HepG2 (cell line): ENCODE results near the gene EIF4E1B. TPM values are rescaled to one million over a fixed set of nuclear protein-coding genes. Genes with fewer than 3 reads are reported as not detected.

Experiments used
- ATAC-seq: fragments of 200-7000 bp; cut with Tn5 transposase; 3 replicates; pipeline ENCODE4 v1.9.1; 2020; ENCODE audit warnings: mild to moderate bottlenecking, moderate library complexity
- BruUV-seq: library from RNA; stranded (reverse); fragments of 400-500 nt; replicated peaks from 2 replicates; lab custom pipeline; 2021; lab: Mats Ljungman, UMichigan
- CTCF ChIA-PET: fragments of 300-600 bp; formaldehyde crosslinking; extraction: SDS; loops from one replicate; lab custom pipeline; 2021; ENCODE audit warnings: low total read pairs, inconsistent platforms, low intra/inter-chr PET ratio; lab: Yijun Ruan, JAX
- POLR2A ChIA-PET: fragments of 350-600 bp; sonication (Branson Sonifier 250); formaldehyde crosslinking; loops from one replicate; lab custom pipeline; 2020; ENCODE audit warnings: antibody characterized with exemption, inconsistent platforms; lab: Yijun Ruan, JAX
- DNase-seq: peaks from one replicate; pipeline ENCODE4 v3.0.0-alpha.2; 2015; ENCODE audit warnings: low spot score
- FAIRE-seq: peaks from 3 replicates; lab custom pipeline; 2011; peaks lifted over from hg19 to GRCh38; lab: Jason Lieb, UNC
- H2AFZ ChIP-seq: one replicate; pipeline ENCODE4 v1.6.1; 2011; ENCODE audit warnings: low read length, inconsistent platforms
- H3K27ac ChIP-seq: fragments of 300-600 bp; 3 replicates; pipeline ENCODE4 v1.8.0; 2011; ENCODE audit warnings: mixed run types, mild to moderate bottlenecking, mixed read lengths, low read length, inconsistent platforms; ENCODE audit not compliant: insufficient read depth; ENCODE audit errors: extremely low read length
- H3K27me3 ChIP-seq, 2 experiments: fragments of 200-600 bp in 1 of 2; 2 replicates in 1 of 2; 3 replicates in 1 of 2; pipeline versions ENCODE4 v1.6.0 to v1.8.0; 2011; ENCODE audit warnings: low read length in 2 of 2, mild to moderate bottlenecking in 2 of 2, moderate library complexity in 2 of 2, inconsistent platforms in 1 of 2; ENCODE audit not compliant: insufficient read depth in 2 of 2, control insufficient read depth in 1 of 2
- H3K36me3 ChIP-seq, 2 experiments: fragments of 200-600 bp in 1 of 2; replicated peaks in 1 of 2; 2 replicates in 1 of 2; 3 replicates in 1 of 2; pipeline versions ENCODE4 v1.5.1 to v1.8.0; 2011; ENCODE audit warnings: low read length in 2 of 2, inconsistent platforms in 1 of 2; ENCODE audit not compliant: insufficient read depth in 2 of 2, control insufficient read depth in 1 of 2
- H3K4me1 ChIP-seq: 2 replicates; pipeline ENCODE4 v1.5.1; 2012; ENCODE audit warnings: low read length, inconsistent platforms; ENCODE audit not compliant: insufficient read depth
- H3K4me2 ChIP-seq: 2 replicates; pipeline ENCODE4 v1.6.0; 2011; ENCODE audit warnings: low read depth, low read length, inconsistent platforms
- H3K4me3 ChIP-seq, 3 experiments: fragments of 200-600 bp in 1 of 3; sonication (generic), shearing (Covaris generic) in 1 of 3; replicated peaks in 1 of 3; 2 replicates each; pipeline ENCODE4 v1.5.1; 2011 to 2016; ENCODE audit warnings: low read length in 3 of 3, inconsistent platforms in 2 of 3, low read depth in 2 of 3, mild to moderate bottlenecking in 2 of 3, control low read depth in 1 of 3, mixed read lengths in 1 of 3; ENCODE audit not compliant: insufficient read depth in 1 of 3
- H3K79me2 ChIP-seq: one replicate; pipeline ENCODE4 v1.6.1; 2011; ENCODE audit warnings: low read length, inconsistent platforms; ENCODE audit not compliant: insufficient read depth
- H3K9ac ChIP-seq: 2 replicates; pipeline ENCODE4 v1.6.0; 2011; ENCODE audit warnings: mild to moderate bottlenecking, low read depth, low read length, inconsistent platforms; ENCODE audit not compliant: insufficient read depth
- H3K9me3 ChIP-seq: 2 replicates; pipeline ENCODE4 v1.5.1; 2012; ENCODE audit warnings: mild to moderate bottlenecking, low read length
- H4K20me1 ChIP-seq: 2 replicates; pipeline ENCODE4 v1.6.0; 2011; ENCODE audit warnings: inconsistent platforms, mild to moderate bottlenecking, low read length, moderate library complexity; ENCODE audit not compliant: insufficient read depth
- ATF7 ChIP-seq, 2 experiments: fragments of 450-650 bp in 1 of 2; sonication (generic) in 1 of 2; formaldehyde crosslinking in 1 of 2; IDR thresholded peaks; 2 replicates each; pipeline versions ENCODE4 v1.4.0 to v1.6.1; 2016 to 2020; ENCODE audit warnings: antibody characterized with exemption in 1 of 2, mild to moderate bottlenecking in 1 of 2, missing genetic modification reagents in 1 of 2
- NFKBIZ ChIP-seq: IDR thresholded peaks from 2 replicates; pipeline ENCODE4 v1.6.1; 2018; ENCODE audit warnings: missing genetic modification reagents, missing compliant biosample characterization
- SALL2 ChIP-seq: sonication (generic); formaldehyde crosslinking; IDR thresholded peaks from 2 replicates; pipeline ENCODE4 v1.8.1; 2023; ENCODE audit warnings: mild to moderate bottlenecking, missing genetic modification reagents, inconsistent platforms
- ZNF350 ChIP-seq: sonication (generic); formaldehyde crosslinking; IDR thresholded peaks from 2 replicates; pipeline ENCODE4 v1.4.0; 2020; ENCODE audit warnings: mild to moderate bottlenecking, low read depth, missing genetic modification reagents, borderline replicate concordance
- ZNF484 ChIP-seq: sonication (generic); formaldehyde crosslinking; IDR thresholded peaks from 2 replicates; pipeline ENCODE4 v1.5.1; 2020; ENCODE audit warnings: mild to moderate bottlenecking, low read depth, missing genetic modification reagents, borderline replicate concordance
- ZNF496 ChIP-seq: sonication (generic); formaldehyde crosslinking; IDR thresholded peaks from 2 replicates; pipeline ENCODE4 v1.8.1; 2023; ENCODE audit warnings: mild to moderate bottlenecking, moderate library complexity, missing genetic modification reagents; ENCODE audit not compliant: insufficient replicate concordance
- ZNF644 ChIP-seq: IDR thresholded peaks from 2 replicates; pipeline ENCODE4 v1.6.1; 2016; ENCODE audit warnings: low read depth
- WGBS: methylation state at CpG from one replicate; pipeline ENCODE4 v1.1.6; 2017; ENCODE audit warnings: low lambda C conversion rate; 5-methylcytosine and 5-hydroxymethylcytosine counted together
- in situ Hi-C: cut with HindIII; loops from 2 replicates; pipeline ENCODE4 v1.10.0; 2017; ENCODE audit warnings: low pct_unique_long_range_greater_than_20kb; ENCODE audit not compliant: extremely low pct_ligation_motif_present
- intact Hi-C: fragments of 100-400 bp; cut with micrococcal nuclease; formaldehyde crosslinking; loops from one replicate; pipeline ENCODE4 v1.10.0; 2022; ENCODE audit not compliant: unreplicated experiment
- polyA plus RNA-seq, 8 experiments: library from polyadenylated mRNA; depleted of rRNA in 3 of 8; stranded (reverse) in 7 of 8; unstranded in 1 of 8; fragments of >200 nt; fragmentation: Illumina TruSeq in 4 of 8; extraction: Trizol in 4 of 8; gene quantifications; 2 replicates each; pipeline versions ENCODE4 v1.2.1 to v1.2.3, GENCODE V29; 2011 to 2016; ENCODE audit warnings: low read depth in 4 of 8, missing spikeins in 1 of 8, mixed read lengths in 1 of 8; ENCODE audit not compliant: insufficient read depth in 1 of 8
- total RNA-seq, 5 experiments: library from RNA; depleted of rRNA; stranded (reverse); fragments of >200 nt; fragmentation: Illumina TruSeq; extraction: Trizol; gene quantifications; 2 replicates each; pipeline ENCODE4 v1.2.3, GENCODE V29; 2016; ENCODE audit warnings: low read depth in 1 of 5
- TF ChIP-seq, protein P1 (sequence below): sonication (generic); formaldehyde crosslinking; IDR thresholded peaks from 2 replicates; pipeline ENCODE4 v1.8.0; 2022; ENCODE audit warnings: mild to moderate bottlenecking, missing genetic modification reagents; ENCODE audit not compliant: insufficient replicate concordance
- TF ChIP-seq, protein P2 (sequence below): sonication (generic); formaldehyde crosslinking; IDR thresholded peaks from 2 replicates; pipeline ENCODE4 v1.4.0; 2020; ENCODE audit warnings: missing genetic modification reagents, borderline replicate concordance

EIF4E1B gene
- total and polyA plus RNA-seq, 2 of the 13 experiments (the other 11 are each of a cell fraction or from before 2014, with no cell fraction given): not detected

DNA sequence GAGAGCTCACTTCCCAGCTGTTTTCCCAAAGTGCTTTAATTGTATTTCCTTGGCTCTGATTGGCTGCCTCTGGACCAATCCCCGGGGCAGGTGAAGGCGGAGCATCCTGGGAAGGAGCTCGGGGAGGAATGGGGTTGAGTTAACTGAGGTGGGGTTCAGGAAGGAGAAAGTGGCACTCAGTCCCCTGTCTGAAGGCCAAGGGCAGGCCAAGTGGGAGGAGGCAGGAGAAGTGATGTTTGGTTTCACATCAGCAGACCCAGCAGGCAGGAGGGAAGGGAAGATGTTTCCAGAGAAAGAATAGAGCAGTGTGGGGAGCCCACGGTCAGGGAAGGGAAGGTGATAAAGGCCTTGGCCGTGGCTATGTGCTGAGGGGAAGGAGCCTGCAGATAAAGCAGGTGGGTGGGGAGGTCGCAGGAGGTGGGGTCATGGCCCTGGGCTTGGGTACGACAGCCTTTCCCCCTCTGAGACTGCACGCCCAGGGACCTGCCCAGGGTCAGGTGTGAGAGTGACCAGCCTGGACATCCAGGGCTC lies 19.9 kb downstream of the EIF4E1B start (continued):
- TF ChIP-seq, protein P1, sequence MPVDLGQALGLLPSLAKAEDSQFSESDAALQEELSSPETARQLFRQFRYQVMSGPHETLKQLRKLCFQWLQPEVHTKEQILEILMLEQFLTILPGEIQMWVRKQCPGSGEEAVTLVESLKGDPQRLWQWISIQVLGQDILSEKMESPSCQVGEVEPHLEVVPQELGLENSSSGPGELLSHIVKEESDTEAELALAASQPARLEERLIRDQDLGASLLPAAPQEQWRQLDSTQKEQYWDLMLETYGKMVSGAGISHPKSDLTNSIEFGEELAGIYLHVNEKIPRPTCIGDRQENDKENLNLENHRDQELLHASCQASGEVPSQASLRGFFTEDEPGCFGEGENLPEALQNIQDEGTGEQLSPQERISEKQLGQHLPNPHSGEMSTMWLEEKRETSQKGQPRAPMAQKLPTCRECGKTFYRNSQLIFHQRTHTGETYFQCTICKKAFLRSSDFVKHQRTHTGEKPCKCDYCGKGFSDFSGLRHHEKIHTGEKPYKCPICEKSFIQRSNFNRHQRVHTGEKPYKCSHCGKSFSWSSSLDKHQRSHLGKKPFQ (CRISPR knock-in tag): no peak
- no peak for TF ChIP-seq ZNF644 (CRISPR knock-in tag)

DNA sequence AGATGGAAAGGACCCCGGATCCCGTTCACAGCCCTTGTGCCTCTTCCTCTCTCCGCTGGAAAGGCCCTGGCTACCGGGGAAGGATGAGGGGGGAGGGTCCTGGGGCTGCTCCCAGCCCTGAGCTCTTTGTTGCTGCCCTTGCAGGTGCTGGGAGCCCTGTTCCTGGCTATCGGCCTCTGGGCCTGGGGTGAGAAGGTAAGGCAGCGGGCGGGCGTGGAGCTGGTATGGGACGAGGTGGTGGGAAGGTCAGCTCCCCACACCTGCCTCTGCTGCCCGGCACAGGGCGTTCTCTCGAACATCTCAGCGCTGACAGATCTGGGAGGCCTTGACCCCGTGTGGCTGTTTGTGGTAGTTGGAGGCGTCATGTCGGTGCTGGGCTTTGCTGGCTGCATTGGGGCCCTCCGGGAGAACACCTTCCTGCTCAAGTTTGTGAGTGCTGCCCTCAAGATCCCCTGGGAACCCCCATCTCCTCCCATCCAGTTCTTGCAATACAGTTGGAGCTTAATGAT lies 21.1 kb downstream of the EIF4E1B start:
- CTCF ChIA-PET: no interaction called here
- Histone ChIP-seq H3K9ac (no peak overlapping the region), H3K4me3 (no peak overlapping the region), H4K20me1 (no peaks in the 10 kb centered on the region), H3K36me3 (no peaks in the 10 kb centered on the region; a peak in 1 of 5 replicates), H3K27me3 (no peaks in the 10 kb centered on the region), H3K4me1 (peaks cover 14% of the 10 kb centered on the region), H3K4me2 (no peak overlapping the region), H3K9me3 (no peaks in the 10 kb centered on the region), H3K27ac (no peak overlapping the region), H2AFZ (no peak overlapping the region), H3K79me2 (no peaks in the 10 kb centered on the region)
- no peak for TF ChIP-seq ZNF496 (CRISPR knock-in tag)
- no peak for TF ChIP-seq ZNF350
- TF ChIP-seq NFKBIZ (CRISPR knock-in tag): no peak
- TF ChIP-seq ATF7 (IDR thresholded peaks at IDR 0.05): no peak
- TF ChIP-seq ATF7 (CRISPR knock-in tag; IDR thresholded peaks at IDR 0.05): no peak
- no peak for TF ChIP-seq SALL2
- no peak for TF ChIP-seq ZNF484 (CRISPR knock-in tag)
- TF ChIP-seq, protein P2, sequence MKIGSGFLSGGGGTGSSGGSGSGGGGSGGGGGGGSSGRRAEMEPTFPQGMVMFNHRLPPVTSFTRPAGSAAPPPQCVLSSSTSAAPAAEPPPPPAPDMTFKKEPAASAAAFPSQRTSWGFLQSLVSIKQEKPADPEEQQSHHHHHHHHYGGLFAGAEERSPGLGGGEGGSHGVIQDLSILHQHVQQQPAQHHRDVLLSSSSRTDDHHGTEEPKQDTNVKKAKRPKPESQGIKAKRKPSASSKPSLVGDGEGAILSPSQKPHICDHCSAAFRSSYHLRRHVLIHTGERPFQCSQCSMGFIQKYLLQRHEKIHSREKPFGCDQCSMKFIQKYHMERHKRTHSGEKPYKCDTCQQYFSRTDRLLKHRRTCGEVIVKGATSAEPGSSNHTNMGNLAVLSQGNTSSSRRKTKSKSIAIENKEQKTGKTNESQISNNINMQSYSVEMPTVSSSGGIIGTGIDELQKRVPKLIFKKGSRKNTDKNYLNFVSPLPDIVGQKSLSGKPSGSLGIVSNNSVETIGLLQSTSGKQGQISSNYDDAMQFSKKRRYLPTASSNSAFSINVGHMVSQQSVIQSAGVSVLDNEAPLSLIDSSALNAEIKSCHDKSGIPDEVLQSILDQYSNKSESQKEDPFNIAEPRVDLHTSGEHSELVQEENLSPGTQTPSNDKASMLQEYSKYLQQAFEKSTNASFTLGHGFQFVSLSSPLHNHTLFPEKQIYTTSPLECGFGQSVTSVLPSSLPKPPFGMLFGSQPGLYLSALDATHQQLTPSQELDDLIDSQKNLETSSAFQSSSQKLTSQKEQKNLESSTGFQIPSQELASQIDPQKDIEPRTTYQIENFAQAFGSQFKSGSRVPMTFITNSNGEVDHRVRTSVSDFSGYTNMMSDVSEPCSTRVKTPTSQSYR (CRISPR knock-in tag): no peak
- BruUV-seq: no TSS peak
- FAIRE-seq: no peak
- WGBS: 77% methylated on average over 10 of the region's 17 CpGs
- intact Hi-C loops (no loop called here), in situ Hi-C loops (no loop called here)
- ATAC-seq: no peak
- POLR2A ChIA-PET: no interaction called here
- DNase-seq: no peak
